Stimulated activated CD4-positive, alpha-beta T cell treated with anti-CD3 and anti-CD28 coated beads, TNF-alpha, amount 100 ng/mL, for 1 hour (primary cell): ENCODE data around the gene GUCY2F.

Source experiments
- DNase-seq, 3 donors: peaks; one replicate each; pipeline ENCODE4 v3.0.0-alpha.2; 2020; ENCODE audit warnings: low read depth in 3 of 3, low spot score in 1 of 3

Gene GUCY2F

GRCh38 chrX:109344101-109344500 lies 137.8 kb downstream of the GUCY2F start:
- no peak for DNase-seq

- DNase-seq, result no peak
Measured at GRCh38 chrX:109343671-109344070, 138.2 kb downstream of the GUCY2F start.

GRCh38 chrX:109336141-109336540 lies 145.7 kb downstream of the GUCY2F start:
- DNase-seq, result no peak

GRCh38 chrX:109327251-109327650 lies 154.6 kb downstream of the GUCY2F start:
- DNase-seq, result no peak
